Fibroblast of lung (primary cell): ENCODE data around the gene RIPOR3. TPM values are rescaled to one million over a fixed set of nuclear protein-coding genes. Genes with fewer than 3 reads are reported as not detected.

ENCODE experiments used
- DNase-seq, 2 donors: peaks; one replicate each; pipeline versions ENCODE4 v3.0.0 to v3.0.0-alpha.2; 2010; ENCODE audit warnings: low read depth in 2 of 2
- H2AFZ ChIP-seq: 2 replicates; pipeline ENCODE4 v1.5.1; 2012; ENCODE audit warnings: low read length, control low read depth, inconsistent platforms
- H3K27ac ChIP-seq: 2 replicates; pipeline ENCODE4 v1.5.1; 2011; ENCODE audit warnings: low read length, control low read depth; ENCODE audit not compliant: insufficient read depth
- H3K27me3 ChIP-seq: 2 replicates; pipeline ENCODE4 v1.5.1; 2011; ENCODE audit warnings: mild to moderate bottlenecking, low read length; ENCODE audit not compliant: control insufficient read depth, insufficient read depth
- H3K36me3 ChIP-seq: 2 replicates; pipeline ENCODE4 v1.5.1; 2011; ENCODE audit warnings: low read length; ENCODE audit not compliant: control insufficient read depth, insufficient read depth
- H3K4me1 ChIP-seq: 2 replicates; pipeline ENCODE4 v1.5.1; 2011; ENCODE audit warnings: low read length; ENCODE audit not compliant: control insufficient read depth, insufficient read depth; ENCODE audit errors: extremely low read depth
- H3K4me2 ChIP-seq: 2 replicates; pipeline ENCODE4 v1.5.1; 2011; ENCODE audit warnings: low read length, control low read depth; ENCODE audit not compliant: insufficient read depth; ENCODE audit errors: extremely low read depth
- H3K4me3 ChIP-seq, 4 experiments: fragments of 200-600 bp in 1 of 4; sonication (generic) in 1 of 4; replicated peaks in 1 of 4; 2 replicates each; pipeline ENCODE4 v1.5.1; 2011 to 2016; ENCODE audit warnings: low read length in 4 of 4, low read depth in 3 of 4, mild to moderate bottlenecking in 3 of 4, control low read depth in 2 of 4, inconsistent platforms in 1 of 4, mixed read lengths in 1 of 4; ENCODE audit not compliant: insufficient read depth in 1 of 4; ENCODE audit errors: control extremely low read depth in 1 of 4
- H3K79me2 ChIP-seq: 2 replicates; pipeline ENCODE4 v1.5.1; 2012; ENCODE audit warnings: mild to moderate bottlenecking, low read length, inconsistent platforms; ENCODE audit not compliant: control insufficient read depth, insufficient read depth
- H3K9ac ChIP-seq: 2 replicates; pipeline ENCODE4 v1.5.1; 2011; ENCODE audit warnings: mild to moderate bottlenecking, low read length, control low read depth; ENCODE audit not compliant: insufficient read depth
- H3K9me3 ChIP-seq: 2 replicates; pipeline ENCODE4 v1.5.1; 2012; ENCODE audit warnings: low read depth, low read length; ENCODE audit not compliant: control insufficient read depth, insufficient read depth
- H4K20me1 ChIP-seq: 2 replicates; pipeline ENCODE4 v1.5.1; 2011; ENCODE audit warnings: low read length; ENCODE audit not compliant: control insufficient read depth, insufficient read depth; ENCODE audit errors: extremely low read depth
- EZH2 ChIP-seq: IDR thresholded peaks from 2 replicates; pipeline ENCODE4 v1.5.1; 2012; ENCODE audit warnings: low read length, control low read depth, mild to moderate bottlenecking; ENCODE audit errors: missing control alignments
- polyA plus RNA-seq, 2 donors: library from polyadenylated mRNA; depleted of rRNA in 1 of 2; stranded (reverse) in 1 of 2; unstranded in 1 of 2; fragments of >200 nt; gene quantifications; 2 replicates each; pipeline ENCODE4 v1.2.1, GENCODE V29; 2011 to 2012; ENCODE audit warnings: missing spikeins in 1 of 2
- total RNA-seq: library from RNA; depleted of rRNA; stranded (reverse); fragments of >200 nt; gene quantifications from 2 replicates; pipeline ENCODE4 v1.2.1, GENCODE V29; 2014
- TF ChIP-seq, protein P1 (sequence below), 2 donors: IDR thresholded peaks in 1 of 2; conservative IDR thresholded peaks in 1 of 2; 1 replicate in 1 of 2; 2 replicates in 1 of 2; pipeline ENCODE4 v1.5.1; 2011 to 2012; ENCODE audit warnings: low read length in 2 of 2, control low read depth in 1 of 2, inconsistent platforms in 1 of 2, low read depth in 1 of 2, mild to moderate bottlenecking in 1 of 2

The RIPOR3 gene
- total and polyA plus RNA-seq, 2 donors (not counting 1 experiment from before 2014, with no cell fraction given), result 2.0 to 4.1 TPM

GRCh38 chr20:50695135-50695872 lies 4.0 kb upstream of the RIPOR3 start:
- H3K79me2 ChIP-seq, result no peaks in the 10 kb centered on the region
- no peaks in the 10 kb centered on the region for H4K20me1 ChIP-seq
- H3K4me3 ChIP-seq, result no peak overlapping the region
- H3K9me3 ChIP-seq, result no peaks in the 10 kb centered on the region
- no peak for TF ChIP-seq EZH2
- TF ChIP-seq, protein P1, sequence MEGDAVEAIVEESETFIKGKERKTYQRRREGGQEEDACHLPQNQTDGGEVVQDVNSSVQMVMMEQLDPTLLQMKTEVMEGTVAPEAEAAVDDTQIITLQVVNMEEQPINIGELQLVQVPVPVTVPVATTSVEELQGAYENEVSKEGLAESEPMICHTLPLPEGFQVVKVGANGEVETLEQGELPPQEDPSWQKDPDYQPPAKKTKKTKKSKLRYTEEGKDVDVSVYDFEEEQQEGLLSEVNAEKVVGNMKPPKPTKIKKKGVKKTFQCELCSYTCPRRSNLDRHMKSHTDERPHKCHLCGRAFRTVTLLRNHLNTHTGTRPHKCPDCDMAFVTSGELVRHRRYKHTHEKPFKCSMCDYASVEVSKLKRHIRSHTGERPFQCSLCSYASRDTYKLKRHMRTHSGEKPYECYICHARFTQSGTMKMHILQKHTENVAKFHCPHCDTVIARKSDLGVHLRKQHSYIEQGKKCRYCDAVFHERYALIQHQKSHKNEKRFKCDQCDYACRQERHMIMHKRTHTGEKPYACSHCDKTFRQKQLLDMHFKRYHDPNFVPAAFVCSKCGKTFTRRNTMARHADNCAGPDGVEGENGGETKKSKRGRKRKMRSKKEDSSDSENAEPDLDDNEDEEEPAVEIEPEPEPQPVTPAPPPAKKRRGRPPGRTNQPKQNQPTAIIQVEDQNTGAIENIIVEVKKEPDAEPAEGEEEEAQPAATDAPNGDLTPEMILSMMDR (conservative IDR thresholded peaks at IDR 0.05 in 1 of 2, IDR thresholded peaks at IDR 0.05 in 1 of 2; ENCODE audit: low read depth in 1 of 2, low read length in 2 of 2), result no peak
- H2AFZ ChIP-seq, result no peak overlapping the region
- H3K27ac ChIP-seq, result peak overlapping the region; percentile 25
- peaks cover 5% of the 10 kb centered on the region for H3K4me1 ChIP-seq
- DNase-seq, result peak; percentile 22 to 72
- no peaks in the 10 kb centered on the region for H3K36me3 ChIP-seq
- H3K4me2 ChIP-seq, result peak overlapping the region; percentile 54
- H3K9ac ChIP-seq, result no peak overlapping the region
- no peaks in the 10 kb centered on the region for H3K27me3 ChIP-seq

GRCh38 chr20:50694379-50695134 lies 3.2 kb upstream of the RIPOR3 start:
- H3K27me3 ChIP-seq, result no peaks in the 10 kb centered on the region
- no peaks in the 10 kb centered on the region for H3K9me3 ChIP-seq
- H3K4me1 ChIP-seq, result peaks cover 6% of the 10 kb centered on the region
- no peak overlapping the region for H3K4me3 ChIP-seq
- H3K9ac ChIP-seq, result no peak overlapping the region
- DNase-seq, result peak in 1 of 2 donors; percentile 52
- H3K36me3 ChIP-seq, result no peaks in the 10 kb centered on the region
- no peaks in the 10 kb centered on the region for H3K79me2 ChIP-seq
- H2AFZ ChIP-seq, result no peak overlapping the region
- H4K20me1 ChIP-seq, result no peaks in the 10 kb centered on the region
- TF ChIP-seq EZH2, result no peak
- TF ChIP-seq, protein P1 (conservative IDR thresholded peaks at IDR 0.05 in 1 of 2, IDR thresholded peaks at IDR 0.05 in 1 of 2; ENCODE audit: low read depth in 1 of 2, low read length in 2 of 2), result no peak
- peak overlapping the region; percentile 25 for H3K27ac ChIP-seq
- H3K4me2 ChIP-seq, result peak overlapping the region; percentile 54

GRCh38 chr20:50693001-50693400 lies 1.7 kb upstream of the RIPOR3 start:
- Histone ChIP-seq H2AFZ (no peak overlapping the region), H3K4me3 (no peak overlapping the region), H3K27ac (no peak overlapping the region), H3K27me3 (no peaks in the 10 kb centered on the region), H4K20me1 (no peaks in the 10 kb centered on the region), H3K4me2 (no peak overlapping the region), H3K9ac (no peak overlapping the region), H3K79me2 (no peaks in the 10 kb centered on the region), H3K36me3 (no peaks in the 10 kb centered on the region), H3K9me3 (no peaks in the 10 kb centered on the region), H3K4me1 (peaks cover 6% of the 10 kb centered on the region)
- DNase-seq, result peak in 1 of 2 donors; percentile 38
- TF ChIP-seq, protein P1 (conservative IDR thresholded peaks at IDR 0.05 in 1 of 2, IDR thresholded peaks at IDR 0.05 in 1 of 2; ENCODE audit: low read depth in 1 of 2, low read length in 2 of 2), result no peak
- TF ChIP-seq EZH2, result no peak
